Activated CD4-positive, alpha-beta memory T cell treated with anti-CD3 and anti-CD28 coated beads, Interleukin-2, amount 10 ng/mL, durations not matched to agents 7 days and 5 days (primary cell): ENCODE measurements around the gene GAGE2A. TPM values are rescaled to one million over a fixed set of nuclear protein-coding genes. Genes with fewer than 3 reads are reported as not detected.
A peak's percentile ranks its signal among the peaks of the same experiment; 100 is the strongest.
"Not testable (repeated sequence)": the region's sequence is repeated elsewhere in the genome, so short reads cannot be mapped to it uniquely, and the experiment has no call there.

ENCODE experiments used
- CTCF ChIA-PET: fragments of 350-600 bp; sonication (Branson Sonifier 250); formaldehyde crosslinking; loops from one replicate; lab custom pipeline; 2021; ENCODE audit warnings: antibody characterized with exemption, inconsistent platforms; lab: Charles Lee
- POLR2A ChIA-PET: fragments of 350-600 bp; sonication (Branson Sonifier 250); formaldehyde crosslinking; loops from one replicate; lab custom pipeline; 2021; ENCODE audit warnings: antibody characterized with exemption; lab: Charles Lee
- DNase-seq: peaks from one replicate; pipeline ENCODE4 v3.0.0-alpha.2; 2020
- H3K27ac Mint-ChIP-seq: one replicate; pipeline ENCODE4 v1.8.0; 2021; ENCODE audit warnings: mild to moderate bottlenecking, mixed read lengths
- H3K27me3 Mint-ChIP-seq: one replicate; pipeline ENCODE4 v1.8.0; 2021; ENCODE audit warnings: mixed read lengths
- H3K36me3 Mint-ChIP-seq: one replicate; pipeline ENCODE4 v1.8.0; 2021; ENCODE audit warnings: low read depth, mixed read lengths
- H3K4me1 Mint-ChIP-seq: one replicate; pipeline ENCODE4 v1.8.0; 2021; ENCODE audit warnings: mixed read lengths
- H3K4me3 Mint-ChIP-seq: one replicate; pipeline ENCODE4 v1.8.0; 2021; ENCODE audit warnings: mild to moderate bottlenecking, mixed read lengths
- H3K9me3 Mint-ChIP-seq: one replicate; pipeline ENCODE4 v1.8.0; 2021; ENCODE audit warnings: mixed read lengths
- total RNA-seq, 2 experiments: library from RNA; stranded (reverse); gene quantifications; one replicate each; pipeline ENCODE4 v1.2.3, GENCODE V29; 2021

Gene GAGE2A
- not detected for total RNA-seq

GRCh38 chrX:49589196-49589595 lies at the start of gene GAGE2A:
TSS of gene GAGE2A (plus strand) at chrX:49589496. CDS start at chrX:49590651, 1,155 bp downstream.
- H3K4me1 Mint-ChIP-seq, CTCF ChIA-PET, H3K27ac Mint-ChIP-seq, POLR2A ChIA-PET, H3K9me3 Mint-ChIP-seq, DNase-seq, H3K27me3 Mint-ChIP-seq, H3K4me3 Mint-ChIP-seq, H3K36me3 Mint-ChIP-seq: not testable (repeated sequence)

GRCh38 chrX:49541433-49541832 lies 47.9 kb upstream of the GAGE2A start, which contains the start of gene GAGE12D:
TSS of gene GAGE12D (plus strand) at chrX:49541733. CDS start at chrX:49542888, 1,155 bp downstream.
- DNase-seq, POLR2A ChIA-PET, H3K4me3 Mint-ChIP-seq, H3K4me1 Mint-ChIP-seq, H3K36me3 Mint-ChIP-seq, H3K27ac Mint-ChIP-seq, H3K27me3 Mint-ChIP-seq, CTCF ChIA-PET, H3K9me3 Mint-ChIP-seq: not testable (repeated sequence)

- H3K4me3 Mint-ChIP-seq, CTCF ChIA-PET, H3K27me3 Mint-ChIP-seq, POLR2A ChIA-PET, H3K36me3 Mint-ChIP-seq, DNase-seq, H3K27ac Mint-ChIP-seq, H3K9me3 Mint-ChIP-seq, H3K4me1 Mint-ChIP-seq: not testable (repeated sequence)
Observed at GRCh38 chrX:49550989-49551388, 38.3 kb upstream of the GAGE2A start, which contains the start of gene GAGE12E. TSS of gene GAGE12E (plus strand) at chrX:49551289. CDS start at chrX:49552444, 1,155 bp downstream.

GRCh38 chrX:49560542-49560941 lies 28.8 kb upstream of the GAGE2A start, which contains the start of gene GAGE12F:
TSS of gene GAGE12F (plus strand) at chrX:49560842. CDS start at chrX:49561997, 1,155 bp downstream.
- DNase-seq, H3K36me3 Mint-ChIP-seq, H3K4me1 Mint-ChIP-seq, POLR2A ChIA-PET, H3K27me3 Mint-ChIP-seq, CTCF ChIA-PET, H3K27ac Mint-ChIP-seq, H3K9me3 Mint-ChIP-seq, H3K4me3 Mint-ChIP-seq: not testable (repeated sequence)

GRCh38 chrX:49568728-49569127 lies 20.6 kb upstream of the GAGE2A start:
- POLR2A ChIA-PET, CTCF ChIA-PET, H3K27me3 Mint-ChIP-seq, H3K4me3 Mint-ChIP-seq, H3K4me1 Mint-ChIP-seq, H3K36me3 Mint-ChIP-seq, H3K27ac Mint-ChIP-seq, H3K9me3 Mint-ChIP-seq, DNase-seq: not testable (repeated sequence)

GRCh38 chrX:49569152-49569551 lies 20.1 kb upstream of the GAGE2A start:
- H3K4me3 Mint-ChIP-seq, H3K9me3 Mint-ChIP-seq, H3K27me3 Mint-ChIP-seq, POLR2A ChIA-PET, DNase-seq, CTCF ChIA-PET, H3K36me3 Mint-ChIP-seq, H3K4me1 Mint-ChIP-seq, H3K27ac Mint-ChIP-seq: not testable (repeated sequence)

- H3K4me3 Mint-ChIP-seq, POLR2A ChIA-PET, H3K27me3 Mint-ChIP-seq: not testable (repeated sequence)
Observed at GRCh38 chrX:49570100-49570499, 19.2 kb upstream of the GAGE2A start, which contains the start of gene GAGE12G. TSS of gene GAGE12G (plus strand) at chrX:49570400. CDS start at chrX:49571555, 1,155 bp downstream.

GRCh38 chrX:49579649-49580048 lies 9.6 kb upstream of the GAGE2A start, which contains the start of gene GAGE12H:
TSS of gene GAGE12H (plus strand) at chrX:49579949. CDS start at chrX:49581104, 1,155 bp downstream.
- H3K27me3 Mint-ChIP-seq, CTCF ChIA-PET, H3K27ac Mint-ChIP-seq, H3K36me3 Mint-ChIP-seq, H3K9me3 Mint-ChIP-seq, H3K4me1 Mint-ChIP-seq, DNase-seq, POLR2A ChIA-PET, H3K4me3 Mint-ChIP-seq: not testable (repeated sequence)

More at GRCh38 chrX:49570100-49570499, 19.2 kb upstream of the GAGE2A start, which contains the start of gene GAGE12G:
- H3K9me3 Mint-ChIP-seq, CTCF ChIA-PET, H3K36me3 Mint-ChIP-seq, H3K4me1 Mint-ChIP-seq, H3K27ac Mint-ChIP-seq, DNase-seq: not testable (repeated sequence)

GRCh38 chrX:49589769-49590478 lies 628 bp downstream of the GAGE2A start:
- H3K4me3 Mint-ChIP-seq, H3K36me3 Mint-ChIP-seq, CTCF ChIA-PET, H3K4me1 Mint-ChIP-seq, H3K9me3 Mint-ChIP-seq, POLR2A ChIA-PET, H3K27ac Mint-ChIP-seq, H3K27me3 Mint-ChIP-seq: not testable (repeated sequence)
- DNase-seq: peak; percentile 18

- CTCF ChIA-PET, H3K4me3 Mint-ChIP-seq, H3K27ac Mint-ChIP-seq, H3K4me1 Mint-ChIP-seq, POLR2A ChIA-PET, H3K9me3 Mint-ChIP-seq, H3K27me3 Mint-ChIP-seq, H3K36me3 Mint-ChIP-seq: not testable (repeated sequence)
- DNase-seq: peak; percentile 11
Observed at GRCh38 chrX:49590488-49590887, 1.2 kb downstream of the GAGE2A start.

- CTCF ChIA-PET, POLR2A ChIA-PET, H3K27me3 Mint-ChIP-seq, DNase-seq, H3K36me3 Mint-ChIP-seq, H3K4me1 Mint-ChIP-seq, H3K9me3 Mint-ChIP-seq, H3K27ac Mint-ChIP-seq, H3K4me3 Mint-ChIP-seq: not testable (repeated sequence)
Observed at GRCh38 chrX:49598720-49599119, 9.4 kb downstream of the GAGE2A start, which contains the start of gene GAGE1. TSS of gene GAGE1 (plus strand) at chrX:49599020. CDS start at chrX:49600175, 1,155 bp downstream.

- POLR2A ChIA-PET: no interaction called here
- DNase-seq: no peak
- peaks cover 2% of the 10 kb centered on the region for H3K27me3 Mint-ChIP-seq
- H3K36me3 Mint-ChIP-seq: no peaks in the 10 kb centered on the region
- H3K4me1 Mint-ChIP-seq: no peaks in the 10 kb centered on the region
- CTCF ChIA-PET: no interaction called here
- H3K4me3 Mint-ChIP-seq: no peak overlapping the region
- H3K27ac Mint-ChIP-seq: no peak overlapping the region
- no peaks in the 10 kb centered on the region for H3K9me3 Mint-ChIP-seq
Observed at GRCh38 chrX:49610718-49611310, 21.5 kb downstream of the GAGE2A start.

- POLR2A ChIA-PET: no interaction called here
- Mint-ChIP-seq H3K27ac (no peak overlapping the region), H3K4me3 (no peak overlapping the region), H3K9me3 (no peaks in the 10 kb centered on the region), H3K36me3 (no peaks in the 10 kb centered on the region), H3K4me1 (no peaks in the 10 kb centered on the region), H3K27me3 (no peaks in the 10 kb centered on the region)
- CTCF ChIA-PET: no interaction called here
- no peak for DNase-seq
Observed at GRCh38 chrX:49618574-49618973, 29.3 kb downstream of the GAGE2A start.
